GM23338 (cell line): ENCODE data around the gene CFAP157. TPM values are rescaled to one million over a fixed set of nuclear protein-coding genes. Genes with fewer than 3 reads are reported as not detected.

Experiments used
- ATAC-seq: fragments of 200-7000 bp; cut with Tn5 transposase; 3 replicates; pipeline ENCODE4 v1.9.1; 2020
- DNase-seq: peaks from one replicate; pipeline ENCODE4 v3.0.0-alpha.2; 2015; ENCODE audit warnings: low spot score
- H2AFZ ChIP-seq: fragments of 200-600 bp; sonication (generic); 2 replicates; pipeline ENCODE4 v1.8.0; 2016; ENCODE audit warnings: antibody characterized with exemption, mild to moderate bottlenecking, moderate library complexity
- H3F3A ChIP-seq: fragments of 200-600 bp; sonication (generic); replicated peaks from 2 replicates; pipeline ENCODE4 v1.8.0; 2017; ENCODE audit warnings: antibody characterized with exemption, mixed run types, low read depth
- H3K27ac ChIP-seq: fragments of 200-600 bp; sonication (generic); 2 replicates; pipeline ENCODE4 v1.6.1; 2016; ENCODE audit warnings: low read depth
- H3K27me3 ChIP-seq: fragments of 200-600 bp; sonication (generic); 2 replicates; pipeline ENCODE4 v1.8.0; 2016; ENCODE audit warnings: mild to moderate bottlenecking, mixed run types, moderate library complexity; ENCODE audit not compliant: insufficient read depth
- H3K36me3 ChIP-seq: fragments of 200-600 bp; sonication (generic); 2 replicates; pipeline ENCODE4 v1.8.0; 2016; ENCODE audit warnings: mild to moderate bottlenecking; ENCODE audit not compliant: insufficient read depth
- H3K4me1 ChIP-seq: fragments of 200-600 bp; sonication (generic); 2 replicates; pipeline ENCODE4 v1.8.0; 2016; ENCODE audit warnings: mild to moderate bottlenecking, moderate library complexity; ENCODE audit not compliant: insufficient read depth
- H3K4me2 ChIP-seq: fragments of 200-600 bp; sonication (generic); 2 replicates; pipeline ENCODE4 v1.7.1; 2017; ENCODE audit warnings: mixed run types
- H3K4me3 ChIP-seq: fragments of 200-600 bp; sonication (generic); 2 replicates; pipeline ENCODE4 v1.6.1; 2016; ENCODE audit warnings: mixed run types
- H3K79me2 ChIP-seq: fragments of 200-600 bp; sonication (generic); replicated peaks from 2 replicates; pipeline ENCODE4 v1.8.0; 2017; ENCODE audit warnings: mild to moderate bottlenecking; ENCODE audit not compliant: insufficient read depth
- H3K9me2 ChIP-seq: fragments of 200-600 bp; sonication (generic); 2 replicates; pipeline ENCODE4 v1.8.0; 2017; ENCODE audit not compliant: insufficient read depth
- H4K20me1 ChIP-seq: fragments of 200-600 bp; sonication (generic); replicated peaks from 2 replicates; pipeline ENCODE4 v1.8.0; 2017; ENCODE audit warnings: mild to moderate bottlenecking; ENCODE audit not compliant: insufficient read depth
- H3K27ac Mint-ChIP-seq: 2 replicates; pipeline ENCODE4 v1.8.0; 2020; ENCODE audit warnings: inconsistent platforms, mild to moderate bottlenecking, moderate library complexity, mixed read lengths
- H3K27me3 Mint-ChIP-seq: 3 replicates; pipeline ENCODE4 v1.8.0; 2022; ENCODE audit warnings: low read depth, mild to moderate bottlenecking, moderate library complexity, mixed read lengths, inconsistent platforms; ENCODE audit not compliant: insufficient read depth, poor library complexity
- H3K36me3 Mint-ChIP-seq: 3 replicates; pipeline ENCODE4 v1.8.0; 2021; ENCODE audit warnings: low read depth, mild to moderate bottlenecking, inconsistent platforms, moderate library complexity, mixed read lengths
- H3K4me1 Mint-ChIP-seq: 3 replicates; pipeline ENCODE4 v1.8.0; 2020; ENCODE audit warnings: mild to moderate bottlenecking, inconsistent platforms, mixed read lengths
- H3K4me3 Mint-ChIP-seq: 3 replicates; pipeline ENCODE4 v1.8.0; 2021; ENCODE audit warnings: moderate library complexity, mild to moderate bottlenecking, inconsistent platforms, mixed read lengths
- H3K9me3 Mint-ChIP-seq: 3 replicates; pipeline ENCODE4 v1.8.0; 2020; ENCODE audit warnings: moderate library complexity, mild to moderate bottlenecking, inconsistent platforms, mixed read lengths
- CREB1 ChIP-seq: fragments of 250-450 bp; sonication (Bioruptor Pico); IDR thresholded peaks from 2 replicates; pipeline ENCODE4 v1.5.0; 2020; ENCODE audit warnings: low read depth, mild to moderate bottlenecking, moderate library complexity
- CTCF ChIP-seq, 2 experiments: fragments of 200-600 bp in 1 of 2; sonication (generic) in 1 of 2; conservative IDR thresholded peaks; 2 replicates each; pipeline versions ENCODE4 v1.5.1 to v1.6.1; 2016 to 2017; ENCODE audit warnings: antibody characterized with exemption in 2 of 2, low read depth in 2 of 2, mild to moderate bottlenecking in 2 of 2, moderate library complexity in 1 of 2
- ETS1 ChIP-seq: IDR thresholded peaks from 2 replicates; pipeline ENCODE4 v1.6.1; 2016; ENCODE audit warnings: antibody characterized with exemption
- EZH2 ChIP-seq: fragments of 200-600 bp; sonication (generic); IDR thresholded peaks from one replicate; pipeline ENCODE4 v1.8.0; 2017; ENCODE audit warnings: antibody characterized with exemption, mild to moderate bottlenecking, low read depth; ENCODE audit not compliant: unreplicated experiment
- JUNB ChIP-seq: IDR thresholded peaks from one replicate; pipeline ENCODE4 v1.6.1; 2016; ENCODE audit warnings: antibody characterized with exemption; ENCODE audit not compliant: unreplicated experiment
- REST ChIP-seq: IDR thresholded peaks from one replicate; pipeline ENCODE4 v1.6.1; 2018; ENCODE audit warnings: antibody characterized with exemption; ENCODE audit not compliant: unreplicated experiment
- STAT1 ChIP-seq: IDR thresholded peaks from one replicate; pipeline ENCODE4 v1.6.1; 2016; ENCODE audit warnings: antibody characterized with exemption; ENCODE audit not compliant: unreplicated experiment
- ZNF331 ChIP-seq: fragments of 250-450 bp; sonication (Bioruptor Pico); IDR thresholded peaks from 2 replicates; pipeline ENCODE4 v1.5.0; 2020; ENCODE audit warnings: low read depth, mild to moderate bottlenecking, moderate library complexity
- ZNF462 ChIP-seq: fragments of 250-450 bp; sonication (Bioruptor Pico); IDR thresholded peaks from 2 replicates; pipeline ENCODE4 v1.5.0; 2020; ENCODE audit warnings: mild to moderate bottlenecking, moderate library complexity
- polyA plus RNA-seq: library from polyadenylated mRNA; unstranded; fragments of >200 nt; fragmentation: Nextera tagmentation; extraction: Ambion mirVana; gene quantifications from 2 replicates; pipeline ENCODE4 v1.2.1, GENCODE V29; 2016
- total RNA-seq: library from RNA; depleted of rRNA; stranded (reverse); fragments of >200 nt; shearing (Covaris generic); gene quantifications from 2 replicates; pipeline ENCODE4 v1.2.3, GENCODE V29; 2014

CFAP157 gene
- total and polyA plus RNA-seq, 2 experiments from 2014 or later = 0.17 to 0.55 TPM

GRCh38 chr9:127693143-127693542, 13.6 kb upstream of the CFAP157 start:
- Mint-ChIP-seq H3K27ac (no peak overlapping the region), H3K4me3 (no peak overlapping the region), H3K9me3 (no peaks in the 10 kb centered on the region), H3K4me1 (no peaks in the 10 kb centered on the region), H3K27me3 (peaks cover 10% of the 10 kb centered on the region), H3K36me3 (peaks cover 22% of the 10 kb centered on the region)
- no peaks in the 10 kb centered on the region for H3K27me3 ChIP-seq
- no peaks in the 10 kb centered on the region for H3K4me1 ChIP-seq
- H4K20me1 ChIP-seq = 0 out of 2 replicates have a peak, but pooled peaks cover 3% of the 10 kb centered on the region
- H2AFZ ChIP-seq = no peak overlapping the region
- H3K4me2 ChIP-seq = no peak overlapping the region
- DNase-seq (no peak), ATAC-seq (no peak)
- TF ChIP-seq CREB1 (CRISPR knock-in tag) (no peak), STAT1 (no peak)
- H3K79me2 ChIP-seq = no peaks in the 10 kb centered on the region
- no peaks in the 10 kb centered on the region; the same call in 1 of the 2 replicates for H3F3A ChIP-seq
- H3K27ac ChIP-seq = 0 out of 2 replicates have a peak overlapping the region, but pooled peaks have one; percentile 39
- H3K9me2 ChIP-seq = peaks cover 3% of the 10 kb centered on the region; the same call in 1 of the 2 replicates
- no peak overlapping the region for H3K4me3 ChIP-seq
- no peaks in the 10 kb centered on the region for H3K36me3 ChIP-seq

DNA sequence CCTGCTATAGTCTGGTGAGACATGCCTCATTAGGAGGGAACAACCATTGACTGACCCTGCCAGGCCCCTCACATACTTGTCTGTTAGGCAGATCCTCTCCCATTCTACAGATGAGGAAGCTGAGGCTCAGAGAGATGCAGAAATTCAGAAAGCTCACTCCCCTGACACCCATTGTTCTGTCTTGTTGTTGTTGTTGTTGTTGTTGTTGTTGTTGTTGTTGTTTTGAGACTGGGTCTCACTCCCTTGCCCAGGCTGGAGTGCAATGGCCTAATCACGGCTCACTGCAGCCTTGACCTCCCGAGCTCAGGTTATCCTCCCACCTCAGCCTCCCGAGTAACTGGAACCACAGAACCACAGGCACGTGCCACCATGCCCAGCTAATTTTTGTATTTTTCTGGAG, 13.1 kb upstream of the CFAP157 start:
- TF ChIP-seq EZH2 = no peak
- TF ChIP-seq ETS1 = no peak
- no peak for TF ChIP-seq ZNF462
- no peak for TF ChIP-seq ZNF331 (CRISPR knock-in tag)
- TF ChIP-seq JUNB = no peak
- TF ChIP-seq REST = no peak
- no peak for TF ChIP-seq CTCF (conservative IDR thresholded peaks at IDR 0.05; ENCODE audit: low read depth in 2 of 2)

More for the DNA sequence above, 13.1 kb upstream of the CFAP157 start:
- Histone ChIP-seq H3K4me1 (no peaks in the 10 kb centered on the region), H2AFZ (no peak overlapping the region), H3K9me2 (no peaks in the 10 kb centered on the region; the same call in 1 of the 2 replicates), H3K27ac (no peak overlapping the region), H3K79me2 (no peaks in the 10 kb centered on the region), H3F3A (no peaks in the 10 kb centered on the region; the same call in 1 of the 2 replicates), H3K36me3 (no peaks in the 10 kb centered on the region), H4K20me1 (0 out of 2 replicates have a peak, but pooled peaks cover 3% of the 10 kb centered on the region), H3K27me3 (no peaks in the 10 kb centered on the region), H3K4me2 (no peak overlapping the region), H3K4me3 (no peak overlapping the region)
- Mint-ChIP-seq H3K4me1 (no peaks in the 10 kb centered on the region), H3K36me3 (peaks cover 20% of the 10 kb centered on the region), H3K27me3 (peaks cover 10% of the 10 kb centered on the region), H3K9me3 (no peaks in the 10 kb centered on the region), H3K4me3 (no peak overlapping the region), H3K27ac (no peak overlapping the region)
- no peak for DNase-seq
- no peak for ATAC-seq
